K562 (cell line): ENCODE measurements around the gene SLC2A8. TPM values are rescaled to one million over a fixed set of nuclear protein-coding genes. Genes with fewer than 3 reads are reported as not detected.

ENCODE experiments used
- ATAC-seq: fragments of 200-7000 bp; cut with Tn5 transposase; 3 replicates; pipeline ENCODE4 v1.9.1; 2020; ENCODE audit warnings: moderate library complexity
- BruUV-seq: library from RNA; stranded (reverse); fragments of 400-500 nt; replicated peaks from 2 replicates; lab custom pipeline; 2021; lab: Mats Ljungman, UMichigan
- CTCF ChIA-PET: fragments of 300-600 bp; formaldehyde crosslinking; extraction: SDS; loops from one replicate; lab custom pipeline; 2021; ENCODE audit warnings: low intra/inter-chr PET ratio; lab: Yijun Ruan, JAX
- POLR2A ChIA-PET: fragments of 300-600, 350-650 bp; sonication (Branson Sonifier 250); formaldehyde crosslinking; extraction: SDS; loops from one replicate; lab custom pipeline; 2021; ENCODE audit warnings: antibody characterized with exemption, inconsistent platforms; lab: Yijun Ruan, JAX
- DNase-seq, 4 experiments: peaks; one replicate each; pipeline versions ENCODE4 v3.0.0 to v3.0.0-alpha.2; 2011 to 2018; ENCODE audit warnings: low spot score in 3 of 4, mixed read lengths in 3 of 4; ENCODE audit errors: extremely low read depth in 1 of 4
- FAIRE-seq: peaks from 2 replicates; lab custom pipeline; 2011; peaks lifted over from hg19 to GRCh38; lab: Jason Lieb, UNC
- H2AFZ ChIP-seq: 2 replicates; pipeline ENCODE4 v1.6.0; 2011; ENCODE audit warnings: low read depth, low read length, control low read depth, inconsistent platforms
- H3K27ac ChIP-seq: fragments of 200-600 bp; 3 replicates; pipeline ENCODE4 v1.8.0; 2011; ENCODE audit warnings: low read depth, mild to moderate bottlenecking, control low read depth, inconsistent platforms, low read length, moderate library complexity, mixed read lengths; ENCODE audit errors: extremely low read depth
- H3K27me3 ChIP-seq, 2 experiments: fragments of 300-600 bp in 1 of 2; 2 replicates in 1 of 2; 3 replicates in 1 of 2; pipeline versions ENCODE4 v1.6.0 to v1.8.0; 2011; ENCODE audit warnings: inconsistent platforms in 2 of 2, low read length in 2 of 2, mild to moderate bottlenecking in 1 of 2, mixed read lengths in 1 of 2, moderate library complexity in 1 of 2; ENCODE audit not compliant: control insufficient read depth in 2 of 2, insufficient read depth in 2 of 2
- H3K36me3 ChIP-seq: fragments of 300-600 bp; 3 replicates; pipeline ENCODE4 v1.8.0; 2011; ENCODE audit warnings: mild to moderate bottlenecking, low read length, inconsistent platforms; ENCODE audit not compliant: control insufficient read depth, insufficient read depth
- H3K4me1 ChIP-seq, 2 experiments: fragments of 200-600 bp in 1 of 2; replicated peaks in 1 of 2; 2 replicates in 1 of 2; 3 replicates in 1 of 2; pipeline versions ENCODE4 v1.5.1 to v1.8.0; 2011; ENCODE audit warnings: inconsistent platforms in 2 of 2, low read length in 2 of 2, mild to moderate bottlenecking in 1 of 2, mixed read lengths in 1 of 2, moderate library complexity in 1 of 2; ENCODE audit not compliant: control insufficient read depth in 2 of 2, insufficient read depth in 2 of 2
- H3K4me2 ChIP-seq: 2 replicates; pipeline ENCODE4 v1.6.1; 2011; ENCODE audit warnings: low read length, control low read depth, inconsistent platforms, mixed read lengths; ENCODE audit not compliant: insufficient read depth
- H3K4me3 ChIP-seq: fragments of 200-600 bp; sonication (generic), shearing (Covaris generic); 2 replicates; pipeline ENCODE4 v1.5.1; 2016; ENCODE audit warnings: control low read depth, inconsistent platforms
- H3K79me2 ChIP-seq: fragments of 200-600 bp; 3 replicates; pipeline ENCODE4 v1.8.0; 2011; ENCODE audit warnings: low read length, inconsistent platforms; ENCODE audit not compliant: control insufficient read depth, insufficient read depth
- H3K9ac ChIP-seq, 2 experiments: 2 replicates each; pipeline versions ENCODE4 v1.6.0 to v1.6.1; 2011; ENCODE audit warnings: low read depth in 2 of 2, low read length in 2 of 2, control low read depth in 1 of 2, inconsistent platforms in 1 of 2, mild to moderate bottlenecking in 1 of 2, mixed read lengths in 1 of 2; ENCODE audit not compliant: insufficient read depth in 1 of 2
- H3K9me1 ChIP-seq: one replicate; pipeline ENCODE4 v1.6.0; 2011; ENCODE audit warnings: inconsistent platforms, mild to moderate bottlenecking, low read length, moderate library complexity; ENCODE audit not compliant: control insufficient read depth, insufficient read depth
- H3K9me3 ChIP-seq: replicated peaks from 2 replicates; pipeline ENCODE4 v1.5.1; 2011; ENCODE audit warnings: low read depth, low read length, inconsistent platforms; ENCODE audit not compliant: control insufficient read depth, insufficient read depth
- H4K20me1 ChIP-seq: replicated peaks from 2 replicates; pipeline ENCODE4 v1.6.1; 2011; ENCODE audit warnings: low read length, inconsistent platforms, mixed read lengths; ENCODE audit not compliant: control insufficient read depth, insufficient read depth
- EGR1 ChIP-seq: fragments of 450-650 bp; conservative IDR thresholded peaks from 2 replicates; pipeline ENCODE4 v1.6.1; 2017; ENCODE audit warnings: mild to moderate bottlenecking
- JUNB ChIP-seq: fragments of 450-650 bp; formaldehyde crosslinking; conservative IDR thresholded peaks from 2 replicates; pipeline ENCODE4 v1.4.0; 2020; ENCODE audit warnings: mild to moderate bottlenecking
- KLF16 ChIP-seq: IDR thresholded peaks from 2 replicates; pipeline ENCODE4 v1.6.1; 2016; ENCODE audit warnings: antibody characterized with exemption
- MYC ChIP-seq, 2 experiments: fragments of 250-450 bp in 1 of 2; sonication (Bioruptor Pico) in 1 of 2; IDR thresholded peaks; 2 replicates each; pipeline versions ENCODE4 v1.5.1 to v1.6.1; 2012 to 2021; ENCODE audit warnings: low read depth in 2 of 2, borderline replicate concordance in 1 of 2, improper control_type of control experiment in 1 of 2, low read length in 1 of 2, mild to moderate bottlenecking in 1 of 2, moderate library complexity in 1 of 2
- NR2C1 ChIP-seq, 2 experiments: fragments of 450-650 bp; IDR thresholded peaks; 2 replicates each; pipeline ENCODE4 v1.6.1; 2017; ENCODE audit warnings: mild to moderate bottlenecking in 2 of 2, antibody characterized with exemption in 1 of 2, inconsistent platforms in 1 of 2, missing compliant biosample characterization in 1 of 2, missing genetic modification characterization in 1 of 2
- PHF20 ChIP-seq: fragments of 450-650 bp; IDR thresholded peaks from 2 replicates; pipeline ENCODE4 v1.6.1; 2018; ENCODE audit not compliant: partially characterized antibody
- PYGO2 ChIP-seq: fragments of 450-650 bp; IDR thresholded peaks from 2 replicates; pipeline ENCODE4 v1.6.1; 2016; ENCODE audit warnings: mild to moderate bottlenecking, missing genetic modification characterization, moderate library complexity, missing compliant biosample characterization
- SMARCE1 ChIP-seq: fragments of 450-650 bp; IDR thresholded peaks from 2 replicates; pipeline ENCODE4 v1.7.1; 2016; ENCODE audit warnings: mild to moderate bottlenecking
- WGBS: fragments of 100-300 bp; shearing (Covaris generic); methylation state at CpG from one replicate; pipeline ENCODE4 v1.1.6; 2016; ENCODE audit warnings: low coverage, mixed read lengths; ENCODE audit not compliant: insufficient coverage; ENCODE audit errors: missing lambda C conversion rate; 5-methylcytosine and 5-hydroxymethylcytosine counted together
- in situ Hi-C: fragments of 300-500 bp; cut with MboI; formaldehyde crosslinking; loops from 4 replicates; pipeline ENCODE4 v1.15.0; 2018; ENCODE audit warnings: inconsistent platforms, mixed read lengths
- intact Hi-C: fragments of 100-400 bp; cut with micrococcal nuclease; formaldehyde crosslinking; loops from 2 replicates; pipeline ENCODE4 v1.14.2; 2022
- polyA plus RNA-seq, 8 experiments: library from polyadenylated mRNA; depleted of rRNA in 4 of 8; stranded (reverse) in 5 of 8; unstranded in 3 of 8; fragments of >200 nt; fragmentation: Nextera tagmentation in 2 of 8; fragmentation: Illumina TruSeq in 1 of 8; extraction: Ambion mirVana in 2 of 8; extraction: Trizol in 1 of 8; gene quantifications; 2 replicates each; pipeline versions ENCODE4 v1.2.1 to v1.2.3, GENCODE V29; 2011 to 2014; ENCODE audit warnings: inconsistent platforms in 1 of 8, missing spikeins in 1 of 8
- total RNA-seq, 7 experiments: library from RNA; depleted of rRNA in 6 of 7; stranded (reverse); fragments of >200 nt in 6 of 7; fragmentation: Illumina TruSeq in 2 of 7; extraction: Trizol in 2 of 7; gene quantifications; 2 replicates each; pipeline versions ENCODE4 v1.2.1 to v1.2.3, GENCODE V29; 2011 to 2021; ENCODE audit warnings: low replicate concordance in 1 of 7

SLC2A8 gene
- total and polyA plus RNA-seq, 9 of the 15 experiments (the other 6 are each of a cell fraction or from before 2014, with no cell fraction given), result 0.13 to 12.9 (median 5.2) TPM

DNA sequence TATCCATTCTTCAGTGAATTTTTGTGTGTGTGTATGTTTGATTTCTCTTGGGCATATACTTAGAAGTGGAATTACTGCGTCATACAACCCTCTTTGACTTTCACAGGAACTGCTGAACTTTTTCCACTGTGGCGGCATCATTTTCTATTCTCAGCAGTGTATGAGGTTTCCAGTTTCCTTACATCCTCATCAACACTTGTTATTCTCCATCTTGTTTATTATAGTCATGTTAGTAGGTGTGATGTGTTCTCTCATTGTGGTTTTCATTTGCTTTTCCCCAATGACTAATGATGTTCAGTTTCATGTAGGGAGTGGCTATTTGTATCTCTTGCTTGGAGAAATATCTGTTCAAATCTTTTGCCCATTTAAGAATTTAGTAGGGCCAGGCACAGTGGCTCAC is 29.8 kb downstream of the SLC2A8 start:
- H3K4me1 ChIP-seq, result peaks cover 23% of the 10 kb centered on the region in 2 experiments
- ATAC-seq (no peak), DNase-seq (no peak), FAIRE-seq (no peak)
- H4K20me1 ChIP-seq, result no peaks in the 10 kb centered on the region
- H2AFZ ChIP-seq, result no peak overlapping the region
- intact Hi-C loops, result loop anchor here (10.0 kb wide), 1 partner anchor 202 kb away; no protein-coding TSS in a partner anchor
- no peak overlapping the region for H3K4me3 ChIP-seq
- in situ Hi-C loops, result no loop called here
- H3K36me3 ChIP-seq, result peaks cover 34% of the 10 kb centered on the region
- peaks cover 49% of the 10 kb centered on the region for H3K79me2 ChIP-seq
- POLR2A ChIA-PET, result no interaction called here
- H3K4me2 ChIP-seq, result no peak overlapping the region; the same call in 1 of the 2 replicates
- WGBS, result 100% methylated on average over 2 of the region's 2 CpGs
- no TSS peak for BruUV-seq
- H3K9me1 ChIP-seq, result no peaks in the 10 kb centered on the region
- H3K9me3 ChIP-seq, result no peaks in the 10 kb centered on the region
- CTCF ChIA-PET, result interaction anchor here (0.6 kb wide), 1 partner anchor 117 kb away, joined by 3 read pairs; no protein-coding TSS in a partner anchor
- H3K9ac ChIP-seq, result no peak overlapping the region
- no peak overlapping the region; the same call in 2 of the 3 replicates for H3K27ac ChIP-seq
- H3K27me3 ChIP-seq, result no peaks in the 10 kb centered on the region
- no peak for TF ChIP-seq KLF16
- no peak for TF ChIP-seq EGR1
- no peak for TF ChIP-seq MYC (IDR thresholded peaks at IDR 0.05; ENCODE audit: low read depth, low read length)
- no peak for TF ChIP-seq MYC (CRISPR knock-in tag; IDR thresholded peaks at IDR 0.05; ENCODE audit: borderline replicate concordance, low read depth)
- TF ChIP-seq PYGO2 (tag), result no peak
- no peak for TF ChIP-seq JUNB
- TF ChIP-seq PHF20, result no peak
- TF ChIP-seq NR2C1 (IDR thresholded peaks at IDR 0.05), result 0 out of 2 replicates have a peak, but pooled peaks have one; percentile 2
- no peak for TF ChIP-seq NR2C1 (tag; IDR thresholded peaks at IDR 0.05)
- no peak for TF ChIP-seq SMARCE1
